Measurements from ENCODE around the gene C19orf18. TPM values are rescaled to one million over a fixed set of nuclear protein-coding genes. Genes with fewer than 3 reads are reported as not detected.

The C19orf18 gene
- total RNA-seq, result under 1 TPM; 0.55 to 0.99 (median 0.70) TPM
- total RNA-seq (2013), result 1.2 TPM

GRCh38 chr19:57974434-57974833 lies at the start of gene C19orf18:
Gene C19orf18 (minus strand): TSS chr19:57974534. CDS start chr19:57974432, 102 bp downstream.
- WGBS (ENCODE audit: insufficient coverage), result 93% methylated on average over 4 of the region's 4 CpGs
- no peaks in the 10 kb centered on the region for H3K4me1 Mint-ChIP-seq
- DNase-seq, result no peak
- ATAC-seq, result no peak
- peaks cover 83% of the 10 kb centered on the region for H3K9me3 ChIP-seq (ENCODE audit: control insufficient read depth, insufficient read depth, low read length)
- H3K4me1 ChIP-seq (ENCODE audit: control insufficient read depth, insufficient read depth, low read length), result no peaks in the 10 kb centered on the region
- peaks cover 12 to 28% of the 10 kb centered on the region in 2 donors for H3K9me3 Mint-ChIP-seq
- TF ChIP-seq CTCF (IDR thresholded peaks at IDR 0.05), result no peak
- H3K4me3 Mint-ChIP-seq, result no peak within 1 kb of the TSS
- H3K27ac ChIP-seq (ENCODE audit: low read length), result no peak within 1 kb of the TSS
- H3K36me3 ChIP-seq (ENCODE audit: control insufficient read depth, insufficient read depth, low read length), result peaks cover 3% of the 10 kb centered on the region
- H3K27ac Mint-ChIP-seq, result no peak within 1 kb of the TSS
- H3K36me3 Mint-ChIP-seq, result peaks cover 60% of the 10 kb centered on the region
- H3K4me3 ChIP-seq (ENCODE audit: low read length), result no peak within 1 kb of the TSS
- no peaks in the 10 kb centered on the region for H3K27me3 Mint-ChIP-seq (ENCODE audit: low read depth in 2 of 2)
- no peaks in the 10 kb centered on the region for H3K27me3 ChIP-seq (ENCODE audit: control insufficient read depth, insufficient read depth, low read length)
- intact Hi-C loops (cut with micrococcal nuclease), result no loop called here

DNA sequence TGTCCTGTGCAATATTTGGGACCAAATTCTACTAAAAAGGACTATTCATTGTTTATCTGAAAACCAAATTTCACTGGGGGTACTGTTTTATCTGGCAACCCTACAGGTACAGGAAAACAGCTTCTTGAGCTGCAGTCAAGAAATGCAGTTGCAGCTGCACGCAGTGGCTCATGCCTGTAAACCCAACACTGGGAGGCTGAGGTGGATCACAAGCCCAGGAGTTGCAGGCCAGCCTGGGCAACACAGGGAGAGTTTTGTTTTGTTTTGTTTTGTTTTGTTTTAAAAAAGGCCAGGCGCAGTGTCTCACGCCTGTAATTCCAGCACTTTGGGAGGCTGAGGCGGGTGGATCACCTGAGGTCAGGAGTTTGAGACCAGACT lies 47.9 kb upstream of the C19orf18 start:
- no peak overlapping the region for H3K4me3 Mint-ChIP-seq
- H3K4me3 ChIP-seq (ENCODE audit: low read length), result no peak overlapping the region
- H3K27me3 Mint-ChIP-seq (ENCODE audit: low read depth in 2 of 2), result peaks cover 0 to 2% of the 10 kb centered on the region in 2 donors
- no peaks in the 10 kb centered on the region for H3K27me3 ChIP-seq (ENCODE audit: control insufficient read depth, insufficient read depth, low read length)
- no peak for TF ChIP-seq CTCF (IDR thresholded peaks at IDR 0.05)
- no peaks in the 10 kb centered on the region for H3K4me1 ChIP-seq (ENCODE audit: control insufficient read depth, insufficient read depth, low read length)
- H3K36me3 Mint-ChIP-seq, result no peaks in the 10 kb centered on the region
- no peak for ATAC-seq
- H3K9me3 Mint-ChIP-seq, result peaks cover 3% of the 10 kb centered on the region in 2 donors
- H3K4me1 Mint-ChIP-seq, result no peaks in the 10 kb centered on the region
- no peak for DNase-seq
- H3K27ac Mint-ChIP-seq, result no peak overlapping the region
- no peak overlapping the region for H3K27ac ChIP-seq (ENCODE audit: low read length)
- intact Hi-C loops (cut with micrococcal nuclease), result loop anchor here (1.0 kb wide), 1 partner anchor 133 kb away; no protein-coding TSS in a partner anchor
- WGBS (ENCODE audit: insufficient coverage), result 80% methylated on average over 4 of the region's 4 CpGs
- no peaks in the 10 kb centered on the region for H3K9me3 ChIP-seq (ENCODE audit: control insufficient read depth, insufficient read depth, low read length)
- H3K36me3 ChIP-seq (ENCODE audit: control insufficient read depth, insufficient read depth, low read length), result no peaks in the 10 kb centered on the region

GRCh38 chr19:58021541-58022282 lies 47.4 kb upstream of the C19orf18 start:
- Mint-ChIP-seq H3K27ac (no peak overlapping the region), H3K36me3 (no peaks in the 10 kb centered on the region), H3K27me3 (ENCODE audit: low read depth in 2 of 2) (peaks cover 0 to 2% of the 10 kb centered on the region in 2 donors), H3K4me1 (no peaks in the 10 kb centered on the region), H3K4me3 (no peak overlapping the region), H3K9me3 (peaks cover 3% of the 10 kb centered on the region in 2 donors)
- H3K9me3 ChIP-seq (ENCODE audit: control insufficient read depth, insufficient read depth, low read length), result no peaks in the 10 kb centered on the region
- DNase-seq (peak; percentile 33 to 68), ATAC-seq (peak; percentile 76 to 100 (median 99))
- WGBS (ENCODE audit: insufficient coverage), result 59% methylated on average over 30 of the region's 30 CpGs
- intact Hi-C loops (cut with micrococcal nuclease), result loop anchor here (1.0 kb wide), 1 partner anchor 134 kb away; no protein-coding TSS in a partner anchor
- no peaks in the 10 kb centered on the region for H3K4me1 ChIP-seq (ENCODE audit: control insufficient read depth, insufficient read depth, low read length)
- no peak overlapping the region for H3K27ac ChIP-seq (ENCODE audit: low read length)
- TF ChIP-seq CTCF (IDR thresholded peaks at IDR 0.05), result peak; percentile 65
- no peaks in the 10 kb centered on the region for H3K27me3 ChIP-seq (ENCODE audit: control insufficient read depth, insufficient read depth, low read length)
- H3K4me3 ChIP-seq (ENCODE audit: low read length), result no peak overlapping the region
- H3K36me3 ChIP-seq (ENCODE audit: control insufficient read depth, insufficient read depth, low read length), result no peaks in the 10 kb centered on the region

Measured in natural killer cell (primary cell).